Measurements from ENCODE around the gene UQCR11.

- TF ChIP-seq REST (IDR thresholded peaks at IDR 0.05; ENCODE audit: low read depth) (no peak), YY1 (IDR thresholded peaks at IDR 0.05; ENCODE audit: low read depth) (no peak), FOXM1 (IDR thresholded peaks at IDR 0.05; ENCODE audit: borderline replicate concordance, low read depth) (no peak), CEBPB (IDR thresholded peaks at IDR 0.05) (no peak), TAF1 (IDR thresholded peaks at IDR 0.05; ENCODE audit: low read depth) (no peak), CREB1 (IDR thresholded peaks at IDR 0.05; ENCODE audit: low read depth) (no peak), EP300 (IDR thresholded peaks at IDR 0.05; ENCODE audit: borderline replicate concordance) (no peak)
Measured at GRCh38 chr19:1587872-1588271, 17.4 kb downstream of the UQCR11 start.
